GM21526 (cell line): ENCODE measurements around the gene TTC12.

ENCODE experiments used
- ATAC-seq: cut with Tn5 transposase; IDR thresholded peaks from one replicate; pipeline ENCODE4 v1.9.1; 2021; ENCODE audit warnings: moderate library complexity; ENCODE audit not compliant: unreplicated experiment, low FRiP score

TTC12 gene

DNA sequence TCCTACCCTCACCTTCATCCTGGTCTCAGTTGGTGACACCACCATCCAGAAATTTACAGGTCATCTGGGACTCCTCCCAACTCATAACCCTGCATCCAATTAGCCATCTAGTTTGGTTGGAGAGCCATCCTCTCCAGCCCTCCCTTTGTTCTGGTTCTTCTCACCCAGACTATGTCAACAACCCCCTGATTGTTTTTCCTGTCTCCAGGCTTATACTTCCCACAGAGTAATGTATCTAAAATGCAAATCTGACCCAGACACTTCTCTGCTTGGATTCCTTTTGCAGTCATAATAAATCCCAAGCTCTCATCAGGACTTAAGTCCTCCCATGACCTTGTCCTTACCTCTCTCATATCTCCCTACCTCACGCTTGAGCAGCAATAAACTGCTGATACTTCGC lies 3.0 kb downstream of the TTC12 start:
- no peak for ATAC-seq

DNA sequence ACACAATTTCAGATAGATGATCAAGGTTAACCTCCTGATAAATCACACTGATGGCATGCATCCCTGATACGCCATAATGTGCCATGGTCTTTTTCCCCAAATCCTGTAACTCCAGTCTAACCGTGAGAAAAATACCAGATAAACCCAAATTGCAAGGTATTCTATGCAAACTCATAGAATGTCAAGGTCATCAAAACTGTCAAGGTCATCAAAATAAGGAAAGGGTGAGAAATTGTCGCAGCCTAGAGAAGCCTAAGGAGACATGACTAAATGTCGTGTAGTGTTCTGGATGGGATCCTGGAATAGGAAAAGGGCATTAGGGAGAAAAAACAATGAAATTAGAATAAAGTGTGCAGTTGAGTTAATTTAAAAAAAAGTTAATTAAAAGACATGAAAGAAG lies 4.7 kb downstream of the TTC12 start:
- no peak for ATAC-seq

DNA sequence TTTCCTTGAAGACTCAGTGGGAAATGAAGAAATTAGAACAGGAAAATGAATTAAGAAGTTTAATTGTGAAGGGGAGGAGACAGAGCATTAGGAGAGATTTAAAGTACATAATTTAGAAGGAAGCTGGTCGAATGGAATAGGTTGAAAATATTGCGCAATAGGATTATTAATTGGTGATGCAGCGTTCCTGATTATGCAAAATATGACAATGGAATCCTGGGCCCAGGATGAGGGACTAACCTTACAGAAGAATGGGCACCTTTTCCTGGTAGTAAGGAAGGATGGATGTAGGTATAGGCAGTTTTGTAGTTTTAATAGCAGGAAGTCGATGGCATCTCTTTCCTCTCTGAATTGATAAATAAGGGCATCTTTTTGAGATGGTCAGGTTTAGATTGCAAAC lies 7.8 kb downstream of the TTC12 start:
- no peak for ATAC-seq

DNA sequence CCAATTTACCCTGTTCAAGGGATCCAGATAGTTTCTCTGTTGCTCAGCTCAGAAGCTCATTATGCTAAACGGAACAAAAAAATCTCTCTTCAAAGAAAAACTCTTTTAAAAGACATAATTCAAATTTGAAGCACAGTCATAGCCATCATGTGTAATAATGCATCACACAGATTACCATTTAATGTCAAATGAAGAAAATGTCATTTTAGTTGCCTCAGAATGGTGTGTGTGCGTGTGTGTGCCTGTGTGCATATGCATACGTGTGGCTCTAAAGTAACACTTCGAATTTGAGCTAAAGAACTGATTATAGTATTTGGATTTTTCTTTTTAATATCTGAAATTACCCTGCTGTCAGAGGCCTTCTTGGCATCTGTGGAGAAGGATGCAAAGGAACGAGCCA lies 9.9 kb downstream of the TTC12 start:
- no peak for ATAC-seq

DNA sequence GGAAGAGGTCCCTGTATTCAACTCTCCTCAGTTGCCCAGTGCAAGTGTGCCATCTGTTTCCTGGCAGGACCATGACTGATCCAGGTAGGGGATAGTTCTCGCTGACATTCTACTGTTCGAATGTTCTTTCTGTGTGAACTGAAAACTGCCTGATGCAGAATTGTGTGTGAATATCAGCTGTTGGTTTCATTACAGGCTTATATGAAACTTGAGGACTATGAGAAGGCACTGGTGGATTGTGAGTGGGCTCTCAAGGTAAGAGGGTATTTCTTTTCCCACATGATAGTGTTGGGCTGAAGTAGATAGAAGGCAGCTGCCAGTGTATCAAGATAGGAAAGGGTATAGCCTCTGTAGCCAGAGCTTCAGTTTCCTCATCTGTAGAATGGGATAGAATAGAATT lies 15.3 kb downstream of the TTC12 start:
- no peak for ATAC-seq

DNA sequence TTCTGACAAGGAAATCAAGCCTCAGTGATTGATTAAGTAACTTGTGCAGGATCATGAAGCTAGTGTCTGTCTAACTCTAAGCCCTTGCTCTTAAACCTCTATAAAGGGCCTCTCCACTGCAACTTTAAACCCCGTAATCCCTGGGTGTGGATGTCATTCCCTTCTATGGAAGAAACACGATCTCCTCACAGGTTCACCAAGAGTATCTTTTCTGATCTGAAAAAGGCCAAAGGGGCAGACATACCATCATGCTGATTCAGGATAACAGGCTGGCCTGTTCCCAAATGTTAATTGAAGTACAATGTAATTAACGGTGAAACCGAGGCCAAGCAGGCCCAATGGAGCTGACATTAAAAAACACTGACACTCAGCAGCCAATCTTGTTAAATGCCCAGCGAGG lies 17.1 kb downstream of the TTC12 start:
- ATAC-seq = no peak

DNA sequence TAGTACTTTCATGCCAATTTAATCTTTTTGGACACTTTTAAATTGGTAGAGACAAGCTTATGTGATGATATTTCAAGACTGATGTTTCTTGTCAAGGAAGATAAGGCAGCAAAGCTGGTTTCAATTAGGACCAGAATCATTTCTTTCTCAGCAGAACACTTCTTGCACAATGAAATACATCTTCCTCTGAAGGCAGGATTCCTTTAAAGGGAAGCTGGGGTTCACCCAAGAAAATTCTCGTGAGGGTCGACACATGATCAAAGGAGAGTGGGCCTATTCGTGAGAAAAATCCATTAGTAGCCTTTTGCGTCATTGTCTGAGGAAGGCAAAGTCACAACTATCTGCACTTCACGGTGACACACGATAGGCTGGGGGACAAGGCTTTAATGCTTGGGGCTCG lies 17.6 kb downstream of the TTC12 start:
- ATAC-seq = no peak

DNA sequence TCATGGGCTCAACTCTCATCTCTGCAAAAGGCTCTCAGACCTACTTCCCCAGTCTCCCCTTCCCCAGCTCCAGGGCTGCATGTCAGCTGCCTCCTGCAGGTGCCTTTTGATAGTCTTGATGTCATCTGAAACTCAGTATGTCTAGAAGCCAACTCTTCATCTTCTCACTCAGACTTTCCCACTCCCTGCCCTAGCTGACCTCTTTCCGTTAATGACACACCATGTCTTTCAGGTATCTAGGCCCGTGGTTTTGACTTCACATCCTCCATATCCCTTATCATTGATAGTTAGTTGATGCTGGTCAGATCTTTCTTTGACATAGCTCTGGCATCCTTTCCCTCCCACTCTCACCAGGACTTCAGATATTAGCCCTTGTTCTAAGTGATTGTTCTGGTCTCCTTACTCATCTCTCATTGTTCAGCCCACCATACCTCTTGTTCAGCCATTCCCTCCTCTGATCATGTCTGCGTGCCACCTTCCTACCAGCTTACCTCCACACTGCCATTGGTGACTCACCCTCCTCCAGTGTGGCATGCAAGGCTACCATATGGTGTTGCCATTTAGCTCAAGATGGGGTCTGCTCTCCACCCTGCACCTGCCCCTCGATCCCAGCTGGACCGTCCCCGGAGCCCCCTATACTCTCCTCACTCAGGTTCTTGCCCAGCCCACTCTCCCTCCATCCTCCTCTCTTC lies 18.4 kb downstream of the TTC12 start:
- no peak for ATAC-seq

DNA sequence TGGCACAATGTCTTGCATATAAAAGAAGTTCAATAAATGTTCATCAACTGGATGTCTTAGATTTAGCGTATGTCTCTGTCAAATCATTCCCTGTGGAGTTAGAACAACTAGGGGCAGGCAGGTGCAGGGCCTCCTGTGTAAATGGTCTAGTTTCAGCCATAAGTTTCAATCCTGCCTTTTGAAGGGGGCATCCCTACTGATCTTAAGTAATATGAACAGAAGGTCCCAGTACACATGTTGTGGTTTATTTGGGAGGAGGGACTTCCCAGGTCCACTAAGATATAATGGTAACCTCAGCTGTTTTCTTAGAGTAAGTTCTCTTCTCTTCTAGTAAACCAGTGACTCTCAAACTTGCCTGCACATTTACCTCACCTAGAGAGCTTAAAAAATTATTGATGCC lies 19.8 kb downstream of the TTC12 start:
- ATAC-seq = peak; percentile 55

DNA sequence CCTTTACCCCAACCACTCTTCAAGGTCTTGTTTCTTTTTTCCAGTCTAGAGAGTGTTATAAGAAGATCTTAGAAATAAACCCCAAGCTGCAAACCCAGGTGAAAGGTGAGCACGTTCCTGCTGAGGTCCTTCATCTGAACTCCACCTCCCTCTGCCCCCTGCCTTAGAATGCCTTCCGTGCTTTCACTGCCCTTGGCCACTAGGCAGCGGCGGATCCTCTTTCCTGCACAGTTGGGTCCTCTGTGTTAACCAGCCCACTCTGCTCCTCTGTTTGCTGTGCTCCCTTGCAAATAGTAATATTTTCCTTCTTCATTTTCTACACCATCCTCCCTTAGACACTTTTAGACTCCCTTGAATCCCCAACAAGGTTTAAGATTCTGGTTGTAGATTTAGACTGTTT lies 24.3 kb downstream of the TTC12 start:
- no peak for ATAC-seq

DNA sequence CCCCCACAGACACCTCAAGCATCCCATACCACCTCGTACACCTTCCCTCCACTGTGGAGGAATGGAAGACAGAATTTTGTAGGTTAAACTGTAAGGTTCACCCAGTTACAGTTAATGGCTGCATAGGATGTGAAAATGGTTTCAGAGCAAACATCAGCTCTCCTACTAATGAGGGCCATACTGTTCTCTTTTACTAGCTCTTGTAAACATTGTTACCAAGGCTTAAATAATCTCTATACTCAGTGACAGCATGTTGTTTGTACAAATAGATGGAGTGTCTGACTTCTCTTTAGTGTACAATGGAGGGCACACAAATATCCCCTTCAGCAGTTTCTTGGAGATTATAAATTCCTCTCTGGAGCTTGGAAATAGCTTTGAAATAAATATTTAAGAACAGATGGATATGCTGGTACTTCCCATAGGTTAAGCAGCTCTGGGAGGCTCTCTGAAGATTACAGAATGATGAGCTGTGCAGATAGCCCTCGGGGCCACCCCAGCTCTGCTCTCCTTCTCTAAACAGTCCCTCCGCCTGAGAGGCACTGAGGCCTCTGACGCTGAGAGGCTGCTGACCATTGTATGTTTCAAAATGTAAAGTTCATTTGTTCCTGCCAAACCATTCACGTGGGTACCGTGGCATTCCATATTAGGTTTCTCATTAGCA lies 25.7 kb downstream of the TTC12 start:
- ATAC-seq = no peak

DNA sequence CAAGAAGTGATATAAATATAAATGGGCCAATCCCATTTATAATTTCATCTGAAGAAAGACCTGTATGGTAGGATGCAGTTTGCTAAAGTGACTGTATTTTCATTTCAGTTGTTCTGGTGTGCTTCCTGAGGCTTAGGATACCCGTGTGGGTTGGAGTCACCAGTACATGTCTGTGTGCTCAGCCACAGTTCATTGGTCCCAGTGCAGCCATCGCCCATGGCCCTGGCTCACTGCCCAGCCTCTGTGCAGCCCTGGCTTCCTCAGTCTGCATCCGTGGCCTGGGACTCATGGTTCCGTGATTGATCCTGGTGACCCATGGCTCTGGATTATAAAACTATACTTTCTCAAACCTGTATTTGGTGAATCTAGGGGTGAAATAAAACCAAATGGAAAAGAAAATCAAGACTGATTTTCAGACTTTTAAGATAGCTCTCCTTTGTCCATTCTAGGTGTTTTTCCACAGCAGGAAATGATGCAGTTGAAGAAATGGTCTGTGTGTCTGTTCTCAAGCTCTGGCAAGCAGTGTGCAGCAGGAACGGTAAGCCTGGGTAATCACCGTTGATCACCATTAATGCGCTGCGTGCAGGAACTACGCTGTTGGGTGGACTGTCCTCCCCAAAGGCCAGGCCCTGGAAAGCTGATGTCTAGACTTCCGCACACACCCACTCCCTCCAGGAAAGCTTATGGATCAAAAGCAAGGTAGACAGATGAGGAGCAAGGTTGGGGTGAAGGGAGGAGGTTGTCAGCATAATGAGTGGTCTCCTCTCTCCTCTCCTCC lies 27.2 kb downstream of the TTC12 start:
- ATAC-seq = no peak

DNA sequence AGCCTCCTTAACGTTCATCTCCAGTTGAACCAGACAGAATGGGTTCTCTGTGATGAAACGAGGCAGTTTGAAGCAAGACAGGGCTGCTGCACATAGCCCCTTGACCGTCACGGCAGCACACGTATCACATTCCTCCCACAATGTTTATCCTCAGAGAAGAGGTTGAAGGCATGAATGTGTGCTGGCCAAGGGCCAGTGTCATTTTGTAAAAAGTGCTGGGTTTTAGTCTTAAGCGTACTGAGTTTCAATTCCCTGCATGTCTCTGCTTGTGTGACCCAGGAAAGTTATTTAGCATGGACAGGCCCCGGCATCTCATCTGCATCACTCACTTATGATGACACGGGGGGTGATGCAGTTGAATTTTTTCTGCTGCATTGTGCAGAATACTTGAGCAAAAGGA lies 31.6 kb downstream of the TTC12 start:
- no peak for ATAC-seq

DNA sequence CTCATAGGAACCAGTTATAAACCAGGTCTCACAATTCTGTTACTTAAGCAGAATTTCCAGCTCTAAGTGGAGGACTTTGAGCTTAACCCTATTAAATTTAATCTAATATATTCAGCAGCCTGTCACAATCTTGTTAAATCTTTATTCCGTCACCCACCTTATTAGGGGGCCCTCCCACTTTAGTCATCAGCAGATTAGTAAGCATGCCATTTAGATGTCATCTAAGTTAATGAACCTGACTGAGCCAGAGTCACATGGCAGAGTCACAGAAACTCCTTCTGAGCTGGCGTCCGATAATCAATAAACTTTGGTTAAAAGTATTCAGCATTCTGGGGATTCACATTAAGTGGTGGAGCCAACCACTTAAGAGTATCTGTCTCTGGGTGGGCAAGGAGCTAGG lies 35.1 kb downstream of the TTC12 start:
- ATAC-seq = no peak

DNA sequence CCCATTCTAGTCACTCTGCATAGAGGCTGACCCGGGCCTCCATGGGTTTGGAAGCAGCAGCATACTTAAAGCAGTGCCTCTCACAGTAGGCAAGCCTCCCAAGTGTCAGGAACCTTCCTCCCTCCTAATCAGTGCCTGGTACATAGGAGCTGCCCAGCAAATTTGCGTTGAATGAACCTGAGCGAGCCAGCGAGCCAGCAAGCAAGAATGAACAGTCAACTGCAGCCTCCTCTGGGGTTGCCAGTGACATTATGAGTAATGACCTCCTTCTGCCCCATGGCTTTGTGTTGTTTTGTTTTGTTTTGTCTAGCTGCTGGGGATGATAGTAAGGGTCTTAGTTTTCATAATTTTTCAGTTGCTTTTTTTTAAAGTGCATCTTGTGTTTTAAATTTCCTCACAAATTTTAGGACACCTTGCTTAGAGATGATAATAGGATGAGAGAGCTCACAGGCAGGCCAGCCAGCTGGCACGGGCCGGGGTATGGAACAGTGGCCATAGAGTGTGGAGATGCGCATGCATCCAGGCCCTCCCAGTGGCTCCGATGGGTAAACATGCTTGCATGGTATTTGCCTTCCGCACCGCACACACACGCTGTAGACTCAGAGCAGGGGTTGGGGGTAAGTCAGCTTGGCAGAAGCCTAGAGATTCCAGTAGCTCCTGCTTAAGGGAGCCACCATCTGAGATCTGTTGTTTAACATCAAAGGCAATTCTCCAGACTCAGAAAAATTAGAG lies 36.1 kb downstream of the TTC12 start:
- ATAC-seq = no peak

DNA sequence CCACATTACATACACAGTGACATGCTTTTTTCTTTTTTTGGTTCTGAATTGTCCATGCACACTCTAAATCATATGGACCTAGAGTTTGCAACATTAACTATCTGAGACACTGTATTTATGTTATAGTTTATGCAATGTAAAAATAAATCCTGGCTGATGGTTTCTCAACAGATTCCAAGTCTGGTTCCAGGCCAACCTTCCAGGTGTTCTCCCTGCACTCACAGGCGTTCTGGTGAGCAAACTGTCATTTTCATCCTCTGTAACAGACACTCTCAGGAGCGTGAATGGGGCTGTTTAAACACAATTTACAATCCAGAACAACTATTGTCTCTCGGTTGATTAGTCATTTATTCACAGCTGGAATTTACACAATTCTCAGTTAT lies 36.7 kb downstream of the TTC12 start:
- no peak for ATAC-seq

DNA sequence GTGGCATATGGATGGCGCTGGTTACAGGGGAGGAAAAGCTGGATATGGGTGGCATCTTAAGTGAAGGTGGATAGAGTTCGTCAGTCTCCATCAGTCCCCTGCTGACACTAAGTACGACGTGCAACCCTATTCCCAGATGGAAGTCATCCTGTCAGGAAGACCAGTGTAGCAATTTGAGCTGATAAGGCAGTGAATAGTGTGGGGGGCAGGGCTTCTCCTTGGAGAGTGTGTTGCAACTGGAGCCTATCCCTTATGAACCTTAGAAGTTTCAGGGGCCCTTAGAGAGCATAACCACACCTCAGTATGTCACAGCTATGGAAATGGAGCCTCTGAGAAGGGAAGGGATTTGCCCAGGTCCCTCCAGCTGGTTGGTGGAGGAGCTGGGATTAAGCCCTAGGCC lies 37.1 kb downstream of the TTC12 start:
- no peak for ATAC-seq

DNA sequence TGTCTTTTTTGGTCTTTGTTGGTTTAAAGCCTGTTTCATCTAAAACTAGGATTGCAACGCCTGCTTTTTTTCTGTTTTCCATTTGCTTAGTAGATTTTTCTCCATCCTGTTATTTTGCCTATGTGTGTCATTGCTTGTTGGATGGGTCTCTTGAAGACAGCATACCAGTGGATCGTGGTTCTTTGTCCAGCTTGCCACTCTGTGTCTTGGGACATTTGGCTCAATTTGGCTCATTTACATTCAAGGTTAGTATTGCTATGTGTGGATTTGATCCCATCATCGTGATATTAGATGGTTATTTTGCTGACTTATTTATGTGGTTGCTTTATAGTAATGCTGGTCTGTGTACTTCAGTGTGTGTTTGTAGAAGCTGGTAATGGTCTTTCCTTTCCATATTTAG lies 41.8 kb downstream of the TTC12 start:
- ATAC-seq = no peak

DNA sequence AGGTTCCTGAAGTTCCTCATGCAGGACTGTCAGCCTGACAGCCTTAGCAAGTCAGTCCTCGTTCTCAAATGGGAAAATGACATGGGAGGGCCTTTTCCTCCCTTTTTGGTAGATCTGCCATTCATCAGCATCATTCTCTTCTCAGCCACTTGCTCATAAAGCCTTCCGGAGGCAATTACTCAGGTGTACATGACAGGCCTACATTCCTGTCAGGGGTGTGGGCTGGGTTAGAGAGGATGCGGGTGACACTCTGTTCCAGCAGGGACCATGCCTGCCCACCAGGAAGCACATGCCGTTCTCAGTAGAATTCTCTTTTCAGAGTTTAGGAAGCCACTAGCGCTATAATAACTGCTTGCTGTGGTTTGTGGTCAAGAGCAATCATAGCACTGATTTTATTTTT lies 49.0 kb downstream of the TTC12 start:
- no peak for ATAC-seq

DNA sequence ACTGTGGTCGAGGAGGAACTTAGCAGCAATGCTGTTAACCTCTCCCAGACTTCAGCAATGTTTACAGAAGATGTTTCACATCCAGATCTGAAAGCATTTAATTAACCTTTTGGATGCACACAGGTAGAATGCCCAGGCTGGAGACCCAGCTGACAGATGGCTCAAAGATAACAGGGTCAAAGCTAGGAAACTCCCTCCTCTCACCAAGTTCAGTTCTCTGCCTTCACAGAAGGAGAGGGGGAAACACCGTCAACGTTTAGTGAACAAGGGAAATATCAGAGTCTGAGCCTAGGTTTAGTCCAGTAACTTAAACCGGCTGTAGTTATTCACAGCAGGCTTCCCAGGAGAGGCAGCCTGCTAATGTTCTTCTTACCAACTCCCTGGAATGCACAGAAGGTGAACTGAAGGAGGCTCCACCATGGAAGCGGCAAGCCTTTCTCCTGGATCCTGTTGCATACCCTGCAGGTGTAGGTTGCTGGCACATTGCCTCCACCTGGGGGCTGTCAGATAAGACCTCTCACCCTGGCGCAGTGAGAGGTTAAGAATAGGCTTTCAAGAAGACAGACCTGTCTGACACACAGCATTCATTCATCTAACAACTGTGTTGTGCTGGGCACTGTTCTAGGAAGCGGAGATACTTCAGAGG lies 49.7 kb downstream of the TTC12 start:
- ATAC-seq = no peak

DNA sequence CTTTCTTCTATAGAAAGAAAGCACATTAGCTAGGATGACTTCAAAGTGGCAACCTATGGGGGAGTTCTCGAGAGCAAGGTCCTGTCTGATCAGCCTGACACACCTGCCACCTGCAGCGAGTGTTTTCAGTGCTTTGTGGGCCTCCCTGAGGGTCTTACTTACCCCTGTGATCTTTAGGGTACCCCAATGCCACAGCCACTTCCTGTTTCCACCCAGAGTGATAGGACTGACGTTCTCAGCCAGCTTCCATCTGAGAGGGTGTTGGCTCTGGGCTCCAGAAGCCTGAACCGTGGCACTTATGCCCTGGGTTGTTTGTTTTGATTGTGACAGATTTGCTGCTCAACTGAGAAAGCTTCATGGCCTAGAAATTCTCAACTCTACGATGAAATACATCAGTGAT lies 51.5 kb downstream of the TTC12 start:
- no peak for ATAC-seq
